Esophagus squamous epithelium (tissue), 5 donors: ENCODE data around the gene DLGAP4. TPM values are rescaled to one million over a fixed set of nuclear protein-coding genes. Genes with fewer than 3 reads are reported as not detected.
A peak's percentile ranks its signal among the peaks of the same experiment; 100 is the strongest.

ENCODE experiments used
- DNase-seq: peaks from one replicate; lab custom pipeline; 2025; lab: John Stamatoyannopoulos, UW
- H3K27ac ChIP-seq, 4 donors: fragments of 200-600 bp; sonication (generic); one replicate each; pipeline ENCODE4 v1.5.1; 2016 to 2019; ENCODE audit warnings: mild to moderate bottlenecking in 1 of 4
- H3K27me3 ChIP-seq, 4 donors: fragments of 200-600 bp; sonication (generic); 1 replicate in 3 of 4; 2 replicates in 1 of 4; pipeline versions ENCODE4 v1.5.1 to v1.6.0; 2017 to 2021; ENCODE audit warnings: antibody characterized with exemption in 1 of 4
- H3K36me3 ChIP-seq, 3 donors: fragments of 200-600 bp; sonication (generic); one replicate each; pipeline ENCODE4 v1.5.1; 2016 to 2019
- H3K4me1 ChIP-seq, 3 donors: fragments of 200-600 bp; sonication (generic); one replicate each; pipeline ENCODE4 v1.5.1; 2017 to 2019
- H3K4me3 ChIP-seq, 4 donors: fragments of 200-600 bp; sonication (generic); 1 replicate in 3 of 4; 2 replicates in 1 of 4; pipeline ENCODE4 v1.5.1; 2016 to 2019; ENCODE audit warnings: mild to moderate bottlenecking in 2 of 4, moderate library complexity in 1 of 4
- H3K9me3 ChIP-seq, 3 donors: fragments of 200-600 bp; sonication (generic); one replicate each; pipeline ENCODE4 v1.5.1; 2016 to 2019
- CTCF ChIP-seq, 6 experiments: fragments of 450-650 bp in 4 of 6; fragments of 200-600 bp in 2 of 6; sonication (generic) in 2 of 6; IDR thresholded peaks; one replicate each; pipeline ENCODE4 v1.5.1; 2016 to 2019; ENCODE audit warnings: antibody characterized with exemption in 6 of 6, mild to moderate bottlenecking in 4 of 6, moderate library complexity in 4 of 6
- POLR2A ChIP-seq, 4 donors: fragments of 450-650 bp; IDR thresholded peaks; one replicate each; pipeline ENCODE4 v1.6.1; 2017; ENCODE audit warnings: antibody characterized with exemption in 4 of 4, mild to moderate bottlenecking in 4 of 4, moderate library complexity in 3 of 4
- WGBS, 2 donors: methylation state at CpG; one replicate each; pipeline ENCODE4 v1.1.5; 2018; 5-methylcytosine and 5-hydroxymethylcytosine counted together
- intact Hi-C: fragments of 100-400 bp; cut with DNase I; formaldehyde crosslinking; loops from one replicate; pipeline ENCODE4 v1.15.0; 2022
- total RNA-seq, 4 donors: library from RNA; depleted of rRNA; stranded (reverse); fragments of >200 nt; gene quantifications; one replicate each; pipeline ENCODE4 v1.1.0, GENCODE V29; 2016
- donor health status: DM: yes; HTN: yes; CAD: no.

The DLGAP4 gene
- total RNA-seq, 4 donors from 2014 or later, result 9.4 to 40.4 (median 16.4) TPM

- TF ChIP-seq CTCF (IDR thresholded peaks at IDR 0.05) (no peak), POLR2A (IDR thresholded peaks at IDR 0.05) (no peak)
- 92% methylated on average over 3 of the region's 3 CpGs for whole genome bisulfite sequencing, 2 donors
- no peaks in the 10 kb centered on the region for H3K4me1 ChIP-seq
These were observed 259.4 kb downstream of the DLGAP4 start for GRCh38 chr20:36565520-36565919.

GRCh38 chr20:36569847-36570429 lies 263.8 kb downstream of the DLGAP4 start:
- TF ChIP-seq CTCF (IDR thresholded peaks at IDR 0.05) (no peak), POLR2A (IDR thresholded peaks at IDR 0.05) (no peak)
- peaks cover 0 to 11% (median 4%) of the 10 kb centered on the region in 3 donors for H3K9me3 ChIP-seq
- WGBS, 2 donors, result 41 to 69% methylated on average over 6 to 7 of the region's 7 CpGs
- no peak overlapping the region for H3K4me3 ChIP-seq
- H3K27ac ChIP-seq, result no peak overlapping the region
- H3K4me1 ChIP-seq, result peaks cover 5 to 31% (median 10%) of the 10 kb centered on the region in 3 donors
- DNase-seq, result no peak
- H3K27me3 ChIP-seq, result peaks cover 0 to 29% (median 0%) of the 10 kb centered on the region in 4 donors
- no peaks in the 10 kb centered on the region for H3K36me3 ChIP-seq
- intact Hi-C loops, result no loop called here

More at GRCh38 chr20:36565520-36565919, 259.4 kb downstream of the DLGAP4 start:
- no peak overlapping the region for H3K27ac ChIP-seq
- intact Hi-C loops, result no loop called here
- peaks cover 0 to 12% (median 4%) of the 10 kb centered on the region in 3 donors for H3K9me3 ChIP-seq
- H3K36me3 ChIP-seq, result no peaks in the 10 kb centered on the region
- no peak for DNase-seq
- H3K4me3 ChIP-seq, result no peak overlapping the region
- H3K27me3 ChIP-seq, result peaks cover 0 to 6% (median 0%) of the 10 kb centered on the region in 4 donors

GRCh38 chr20:36571564-36572504 lies 265.7 kb downstream of the DLGAP4 start:
- no peak for DNase-seq
- H3K4me1 ChIP-seq, result peaks cover 10 to 49% (median 17%) of the 10 kb centered on the region in 3 donors
- peaks cover 0 to 29% (median 0%) of the 10 kb centered on the region in 4 donors for H3K27me3 ChIP-seq
- no peaks in the 10 kb centered on the region for H3K9me3 ChIP-seq
- H3K27ac ChIP-seq, result peak overlapping the region; percentile 82 to 95 (median 92)
- no peaks in the 10 kb centered on the region for H3K36me3 ChIP-seq
- TF ChIP-seq POLR2A (IDR thresholded peaks at IDR 0.05) (no peak), CTCF (IDR thresholded peaks at IDR 0.05) (no peak)
- intact Hi-C loops, result no loop called here
- 61 to 62% methylated on average over 11 to 13 of the region's 17 CpGs for WGBS, 2 donors
- no peak overlapping the region for H3K4me3 ChIP-seq

- peaks cover 0 to 29% (median 0%) of the 10 kb centered on the region in 4 donors for H3K27me3 ChIP-seq
- no peaks in the 10 kb centered on the region for H3K9me3 ChIP-seq
- no peak for DNase-seq
- peak overlapping the region; percentile 47 to 89 (median 80) for H3K4me3 ChIP-seq
- no peaks in the 10 kb centered on the region for H3K36me3 ChIP-seq
- 16 to 18% methylated on average over 18 of the region's 20 CpGs for WGBS, 2 donors
- H3K27ac ChIP-seq, result peak overlapping the region; percentile 82 to 95 (median 92)
- intact Hi-C loops, result no loop called here
- TF ChIP-seq POLR2A (IDR thresholded peaks at IDR 0.05), result no peak
- TF ChIP-seq CTCF (IDR thresholded peaks at IDR 0.05), result no peak
- peaks cover 10 to 49% (median 17%) of the 10 kb centered on the region in 3 donors for H3K4me1 ChIP-seq
These were observed 266.6 kb downstream of the DLGAP4 start for GRCh38 chr20:36572701-36573102.
